MCF 10A (cell line): ENCODE measurements around the gene SIT1. TPM values are rescaled to one million over a fixed set of nuclear protein-coding genes. Genes with fewer than 3 reads are reported as not detected.
A peak's percentile ranks its signal among the peaks of the same experiment; 100 is the strongest.

Source experiments
- BruUV-seq: library from RNA; stranded (reverse); fragments of 400-500 nt; replicated peaks from 2 replicates; lab custom pipeline; 2021; lab: Mats Ljungman, UMichigan
- CTCF ChIA-PET: fragments of 300-600 bp; sonication (Branson Sonifier 250); formaldehyde crosslinking; extraction: SDS; loops from one replicate; lab custom pipeline; 2021; ENCODE audit warnings: antibody characterized with exemption, inconsistent platforms; lab: Yijun Ruan, JAX
- POLR2A ChIA-PET: fragments of 300-600, 350-650 bp; sonication (Branson Sonifier 250); formaldehyde crosslinking; extraction: SDS; loops from one replicate; lab custom pipeline; 2020; ENCODE audit warnings: antibody characterized with exemption, inconsistent platforms; lab: Yijun Ruan, JAX
- DNase-seq: peaks from one replicate; pipeline ENCODE4 v3.0.0-alpha.2; 2018; ENCODE audit not compliant: unreplicated experiment
- H3K27ac Mint-ChIP-seq: one replicate; pipeline ENCODE4 v1.8.0; 2022; ENCODE audit warnings: mild to moderate bottlenecking, low read depth, mixed read lengths; ENCODE audit not compliant: unreplicated experiment
- H3K27me3 Mint-ChIP-seq: one replicate; pipeline ENCODE4 v1.8.0; 2022; ENCODE audit warnings: mixed read lengths; ENCODE audit not compliant: insufficient read depth, unreplicated experiment
- H3K36me3 Mint-ChIP-seq: one replicate; pipeline ENCODE4 v1.8.0; 2022; ENCODE audit warnings: mild to moderate bottlenecking, moderate library complexity, mixed read lengths; ENCODE audit not compliant: insufficient read depth, unreplicated experiment
- H3K4me1 Mint-ChIP-seq: one replicate; pipeline ENCODE4 v1.8.0; 2022; ENCODE audit warnings: mixed read lengths; ENCODE audit not compliant: insufficient read depth, unreplicated experiment
- H3K4me3 Mint-ChIP-seq: one replicate; pipeline ENCODE4 v1.8.0; 2022; ENCODE audit warnings: mild to moderate bottlenecking, moderate library complexity, mixed read lengths; ENCODE audit not compliant: unreplicated experiment
- H3K9me3 Mint-ChIP-seq: one replicate; pipeline ENCODE4 v1.8.0; 2022; ENCODE audit warnings: mixed read lengths; ENCODE audit not compliant: unreplicated experiment
- intact Hi-C: fragments of 100-400 bp; cut with micrococcal nuclease; formaldehyde crosslinking; loops from 2 replicates; pipeline ENCODE4 v1.14.1; 2022
- total RNA-seq: library from RNA; stranded (reverse); gene quantifications from 2 replicates; pipeline ENCODE4 v1.2.3, GENCODE V29; 2022
- TF ChIP-seq, protein P1 (sequence below): fragments of 200-600 bp; IDR thresholded peaks from one replicate; pipeline ENCODE4 v1.8.0; 2022; ENCODE audit warnings: antibody characterized with exemption, mild to moderate bottlenecking; ENCODE audit not compliant: unreplicated experiment

The SIT1 gene
- total RNA-seq, 1 experiment from 2014 or later = not detected

DNA sequence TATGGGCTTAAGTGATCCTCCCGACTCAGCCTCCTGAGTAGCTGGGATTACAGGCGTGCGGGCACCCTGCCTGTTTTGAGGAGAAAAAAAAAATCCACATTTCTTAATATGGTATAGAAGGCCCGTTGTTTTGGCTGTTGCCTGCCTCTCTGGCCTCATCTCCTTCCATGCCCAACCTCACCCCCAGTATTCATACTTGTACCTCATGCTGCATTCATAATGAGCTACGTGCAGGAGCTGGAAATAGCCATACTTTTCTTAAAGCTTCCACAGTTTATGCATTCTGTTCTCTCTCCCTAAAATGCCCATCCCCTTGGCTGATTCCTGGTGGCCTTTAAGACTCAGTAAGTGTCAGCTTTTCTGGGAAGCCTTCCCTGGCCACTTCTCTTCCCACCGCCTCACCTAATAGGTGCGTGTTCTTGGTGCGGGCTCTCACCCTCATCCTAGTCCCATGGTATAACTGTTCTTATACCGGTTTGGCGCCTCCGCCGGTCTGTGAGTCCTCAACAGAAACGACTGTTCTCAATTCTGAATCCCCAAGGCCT lies 41.1 kb upstream of the SIT1 start:
- ChIA-PET CTCF (interaction anchor here (0.7 to 8.1 kb wide), 9 partner anchors 17 to 79 kb away, joined by 3 to 155 read pairs (median 4); partner anchors contain the start of genes CCDC107 and RMRP), POLR2A (interaction anchor here (1.0 to 5.4 kb wide), 7 partner anchors 9 to 88 kb away, joined by 3 to 38 read pairs (median 6); partner anchors contain the start of genes ARHGEF39, CA9, CCDC107 and CREB3)
- TF ChIP-seq, protein P1, sequence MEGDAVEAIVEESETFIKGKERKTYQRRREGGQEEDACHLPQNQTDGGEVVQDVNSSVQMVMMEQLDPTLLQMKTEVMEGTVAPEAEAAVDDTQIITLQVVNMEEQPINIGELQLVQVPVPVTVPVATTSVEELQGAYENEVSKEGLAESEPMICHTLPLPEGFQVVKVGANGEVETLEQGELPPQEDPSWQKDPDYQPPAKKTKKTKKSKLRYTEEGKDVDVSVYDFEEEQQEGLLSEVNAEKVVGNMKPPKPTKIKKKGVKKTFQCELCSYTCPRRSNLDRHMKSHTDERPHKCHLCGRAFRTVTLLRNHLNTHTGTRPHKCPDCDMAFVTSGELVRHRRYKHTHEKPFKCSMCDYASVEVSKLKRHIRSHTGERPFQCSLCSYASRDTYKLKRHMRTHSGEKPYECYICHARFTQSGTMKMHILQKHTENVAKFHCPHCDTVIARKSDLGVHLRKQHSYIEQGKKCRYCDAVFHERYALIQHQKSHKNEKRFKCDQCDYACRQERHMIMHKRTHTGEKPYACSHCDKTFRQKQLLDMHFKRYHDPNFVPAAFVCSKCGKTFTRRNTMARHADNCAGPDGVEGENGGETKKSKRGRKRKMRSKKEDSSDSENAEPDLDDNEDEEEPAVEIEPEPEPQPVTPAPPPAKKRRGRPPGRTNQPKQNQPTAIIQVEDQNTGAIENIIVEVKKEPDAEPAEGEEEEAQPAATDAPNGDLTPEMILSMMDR = no peak
- intact Hi-C loops = no loop called here
- no peaks in the 10 kb centered on the region for H3K9me3 Mint-ChIP-seq
- DNase-seq = no peak
- no TSS peak for BruUV-seq
- H3K27me3 Mint-ChIP-seq = no peaks in the 10 kb centered on the region
- peak overlapping the region; percentile 72 for H3K27ac Mint-ChIP-seq
- H3K36me3 Mint-ChIP-seq = peaks cover 14% of the 10 kb centered on the region
- peak overlapping the region; percentile 79 for H3K4me3 Mint-ChIP-seq
- H3K4me1 Mint-ChIP-seq = peaks cover 24% of the 10 kb centered on the region

GRCh38 chr9:35691334-35691650 lies 40.6 kb upstream of the SIT1 start:
- DNase-seq = no peak
- Mint-ChIP-seq H3K9me3 (no peaks in the 10 kb centered on the region), H3K4me3 (peak overlapping the region; percentile 79), H3K4me1 (peaks cover 24% of the 10 kb centered on the region), H3K36me3 (peaks cover 10% of the 10 kb centered on the region), H3K27ac (peak overlapping the region; percentile 72), H3K27me3 (no peaks in the 10 kb centered on the region)
- CTCF ChIA-PET = interaction anchor here (0.9 to 8.1 kb wide), 7 partner anchors 18 to 79 kb away, joined by 3 to 155 read pairs (median 3); partner anchors contain the start of genes CCDC107 and RMRP
- BruUV-seq = no TSS peak
- TF ChIP-seq, protein P1 = no peak
- intact Hi-C loops = no loop called here
- POLR2A ChIA-PET = interaction anchor here (0.7 to 5.4 kb wide), 14 partner anchors 9 to 91 kb away, joined by 3 to 38 read pairs (median 4); partner anchors contain the start of genes ARHGEF39, CA9, CCDC107 and CREB3

GRCh38 chr9:35690614-35691333 lies 40.0 kb upstream of the SIT1 start:
- CTCF ChIA-PET = interaction anchor here (0.7 to 8.1 kb wide), 7 partner anchors 19 to 78 kb away, joined by 3 to 155 read pairs (median 4); partner anchors contain the start of genes CCDC107 and RMRP
- Mint-ChIP-seq H3K4me3 (peak overlapping the region; percentile 79), H3K27me3 (no peaks in the 10 kb centered on the region), H3K36me3 (peaks cover 13% of the 10 kb centered on the region), H3K4me1 (peaks cover 24% of the 10 kb centered on the region), H3K27ac (peak overlapping the region; percentile 72), H3K9me3 (no peaks in the 10 kb centered on the region)
- BruUV-seq = no TSS peak
- peak; percentile 52 for DNase-seq
- TF ChIP-seq, protein P1 = no peak
- intact Hi-C loops = no loop called here
- POLR2A ChIA-PET = interaction anchor here (0.7 to 5.4 kb wide), 16 partner anchors 10 to 92 kb away, joined by 3 to 38 read pairs (median 4); partner anchors contain the start of genes ARHGEF39, CA9, CCDC107 and CREB3

DNA sequence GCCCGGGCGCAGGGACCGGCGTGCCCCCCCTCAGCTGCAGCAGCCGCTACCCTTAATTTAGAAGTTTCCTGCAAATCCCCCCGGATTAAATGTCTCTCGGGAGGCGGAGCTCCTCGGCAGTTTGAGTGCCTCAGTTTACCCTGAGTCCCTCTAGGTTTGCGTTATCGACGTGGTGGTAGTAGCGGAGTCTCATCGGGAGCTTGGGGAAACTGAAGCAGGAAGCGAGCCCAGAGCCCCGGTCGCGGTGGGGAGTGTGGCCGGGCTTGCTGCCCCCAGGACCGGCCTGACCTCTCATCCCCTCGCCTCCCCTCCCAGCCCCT lies 39.5 kb upstream of the SIT1 start:
- Mint-ChIP-seq H3K4me1 (peaks cover 24% of the 10 kb centered on the region), H3K9me3 (no peaks in the 10 kb centered on the region), H3K36me3 (peaks cover 18% of the 10 kb centered on the region), H3K27me3 (no peaks in the 10 kb centered on the region), H3K27ac (peak overlapping the region; percentile 72), H3K4me3 (peak overlapping the region; percentile 79)
- intact Hi-C loops = no loop called here
- CTCF ChIA-PET = interaction anchor here (0.6 to 8.1 kb wide), 5 partner anchors 8 to 44 kb away, joined by 3 to 155 read pairs (median 4); no protein-coding TSS in a partner anchor
- POLR2A ChIA-PET = interaction anchor here (1.2 to 5.4 kb wide), 12 partner anchors 11 to 93 kb away, joined by 3 to 38 read pairs (median 5); partner anchors contain the start of genes ARHGEF39, CCDC107, CREB3 and RMRP
- TF ChIP-seq, protein P1 = no peak
- BruUV-seq = no TSS peak
- DNase-seq = peak; percentile 30
